Measurements from ENCODE around the gene SNX8. TPM values are rescaled to one million over a fixed set of nuclear protein-coding genes. Genes with fewer than 3 reads are reported as not detected.

SNX8 gene
- total and polyA plus RNA-seq, 2 experiments from 2014 or later, result 13.1 to 44.4 TPM

DNA sequence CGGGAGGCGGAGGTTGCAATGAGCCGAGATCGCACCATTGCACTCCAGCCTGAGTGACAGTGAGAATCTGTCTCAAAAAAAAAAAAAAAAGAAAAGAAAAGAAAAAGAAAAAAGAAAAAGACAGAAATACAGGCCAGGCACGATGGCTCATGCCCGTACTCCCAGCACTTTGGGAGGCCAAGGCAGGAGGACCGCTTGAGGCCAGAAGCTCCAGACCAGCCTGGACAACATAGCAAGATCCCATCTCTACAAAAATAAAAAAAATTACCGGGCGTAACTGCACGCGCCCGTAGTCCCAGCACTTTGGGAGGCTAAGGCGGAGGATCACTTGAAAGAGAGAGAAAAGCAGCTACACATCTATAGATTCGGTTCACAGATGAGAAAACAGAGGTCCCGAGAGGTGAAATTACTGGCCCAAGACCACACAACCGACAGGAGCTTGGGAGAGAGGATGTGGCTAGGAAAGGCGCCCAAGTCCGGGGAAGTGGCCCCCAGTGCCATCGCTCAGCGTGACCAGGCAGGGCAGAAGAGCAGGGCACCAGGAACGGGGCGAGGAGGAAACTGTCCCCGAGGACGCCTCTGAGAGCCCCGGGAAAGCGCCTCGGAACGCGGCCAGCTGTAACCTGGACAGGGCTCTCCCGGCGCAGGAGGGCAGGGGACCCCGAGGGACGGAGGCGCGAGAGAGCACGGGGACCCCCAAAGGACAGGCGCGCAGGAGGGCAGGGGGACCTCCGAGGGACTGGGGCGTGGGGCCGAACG is 612 bp downstream of the SNX8 start:
- H4K20me1 ChIP-seq (ENCODE audit: insufficient read depth), result no peaks in the 10 kb centered on the region
- H3K9me2 ChIP-seq (ENCODE audit: insufficient read depth), result no peaks in the 10 kb centered on the region
- TF ChIP-seq EZH2 (IDR thresholded peaks at IDR 0.05; ENCODE audit: insufficient read depth, poor library complexity, severe bottlenecking) (no peak), EZH2phosphoT487 (IDR thresholded peaks at IDR 0.05; ENCODE audit: insufficient read depth, low read depth) (no peak)
- H3K9ac ChIP-seq, result peak overlapping the region; percentile 87
- peak overlapping the region; percentile 25 for H3K27ac ChIP-seq
- in situ Hi-C loops (cut with MboI), result no loop called here
- peaks cover 23% of the 10 kb centered on the region for H3F3A ChIP-seq (ENCODE audit: insufficient read depth)
- H3K36me3 ChIP-seq (ENCODE audit: low read depth), result no peaks in the 10 kb centered on the region
- H3K9me3 ChIP-seq (ENCODE audit: low read depth), result no peaks in the 10 kb centered on the region
- no peaks in the 10 kb centered on the region for H3K27me3 ChIP-seq (replicated peaks; ENCODE audit: insufficient read depth)
- DNase-seq, result peak; percentile 56
- H3K4me3 ChIP-seq, result peak overlapping the region; percentile 85
- peak overlapping the region; percentile 97 for H3K4me2 ChIP-seq (ENCODE audit: unreplicated experiment)
- H2AFZ ChIP-seq, result peak overlapping the region; percentile 62
- no peaks in the 10 kb centered on the region for H3K4me1 ChIP-seq (ENCODE audit: insufficient read depth)
- 12 to 14% methylated on average over 38 of the region's 42 CpGs for WGBS, 2 experiments (ENCODE audit: low coverage in 1 of 2, low lambda C conversion rate in 2 of 2, missing lambda C conversion rate in 2 of 2)
- peaks cover 50% of the 10 kb centered on the region for H3K79me2 ChIP-seq (ENCODE audit: insufficient read depth)

DNA sequence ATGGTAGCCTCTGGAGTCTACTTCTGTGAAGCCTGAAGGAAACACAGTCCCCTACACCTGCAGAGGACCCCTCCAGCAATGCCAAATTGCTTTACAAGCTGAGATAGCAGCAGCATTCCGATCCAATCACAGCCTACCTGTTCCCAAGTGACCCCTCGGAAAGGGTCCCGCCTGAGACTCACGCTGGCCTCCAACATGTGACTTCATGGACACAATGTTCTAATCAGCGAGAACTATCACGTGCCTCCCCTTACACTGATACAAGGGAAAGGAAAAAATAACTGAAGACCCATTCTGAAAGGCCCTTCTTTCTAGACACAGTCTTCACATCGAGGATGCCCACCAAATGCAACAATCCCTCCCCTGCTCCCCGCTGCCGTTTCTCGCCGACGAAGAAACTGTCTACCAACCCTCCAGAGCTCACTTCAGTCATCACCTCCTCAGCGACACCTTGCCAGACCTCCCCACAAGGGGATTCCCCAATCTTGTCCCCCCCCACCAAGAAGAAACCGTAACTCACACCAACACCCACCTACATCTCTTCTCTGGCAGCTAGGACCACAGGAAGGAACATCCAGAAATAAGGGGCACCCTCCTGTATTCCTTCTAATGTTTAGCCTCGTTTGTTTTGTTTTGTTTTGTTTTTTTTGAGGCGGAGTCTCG is 1.8 kb downstream of the SNX8 start:
- Histone ChIP-seq H3K9ac (no peak overlapping the region), H3K4me3 (no peak overlapping the region), H3K9me2 (ENCODE audit: insufficient read depth) (no peaks in the 10 kb centered on the region), H3K27ac (no peak overlapping the region), H4K20me1 (ENCODE audit: insufficient read depth) (no peaks in the 10 kb centered on the region), H3K36me3 (ENCODE audit: low read depth) (no peaks in the 10 kb centered on the region), H3F3A (ENCODE audit: insufficient read depth) (peaks cover 23% of the 10 kb centered on the region), H2AFZ (no peak overlapping the region), H3K4me2 (ENCODE audit: unreplicated experiment) (no peak overlapping the region), H3K9me3 (ENCODE audit: low read depth) (no peaks in the 10 kb centered on the region), H3K79me2 (ENCODE audit: insufficient read depth) (peaks cover 59% of the 10 kb centered on the region), H3K4me1 (ENCODE audit: insufficient read depth) (no peaks in the 10 kb centered on the region), H3K27me3 (replicated peaks; ENCODE audit: insufficient read depth) (no peaks in the 10 kb centered on the region)
- WGBS, 2 experiments (ENCODE audit: low coverage in 1 of 2, low lambda C conversion rate in 2 of 2, missing lambda C conversion rate in 2 of 2), result 71 to 73% methylated on average over 17 of the region's 17 CpGs
- in situ Hi-C loops (cut with MboI), result no loop called here
- no peak for DNase-seq
- TF ChIP-seq EZH2phosphoT487 (IDR thresholded peaks at IDR 0.05; ENCODE audit: insufficient read depth, low read depth) (no peak), EZH2 (IDR thresholded peaks at IDR 0.05; ENCODE audit: insufficient read depth, poor library complexity, severe bottlenecking) (no peak)

DNA sequence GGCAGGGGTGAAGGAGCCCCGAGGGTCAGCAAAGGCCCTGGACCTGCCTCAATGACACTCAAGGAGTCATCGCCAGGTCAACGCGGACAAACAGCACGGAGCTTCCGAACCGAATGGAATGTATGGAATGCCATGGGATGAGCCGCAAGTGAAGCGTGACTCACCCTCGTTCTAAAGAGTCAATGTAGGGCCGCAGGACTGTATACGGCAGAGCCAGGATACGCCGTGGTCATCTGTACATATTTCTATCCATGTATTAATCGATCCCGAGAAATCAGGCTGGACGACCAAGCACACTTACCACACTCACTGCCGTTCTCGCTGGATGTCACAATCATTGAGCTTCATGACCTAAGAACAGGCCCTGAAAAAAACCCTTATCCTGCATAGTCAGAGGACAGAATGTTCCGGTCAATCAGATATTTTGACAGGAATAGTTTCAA is 4.3 kb downstream of the SNX8 start:
- DNase-seq, result no peak
- Histone ChIP-seq H3K9me2 (ENCODE audit: insufficient read depth) (no peaks in the 10 kb centered on the region), H2AFZ (no peak overlapping the region), H3K4me2 (ENCODE audit: unreplicated experiment) (no peak overlapping the region), H3K4me3 (no peak overlapping the region), H4K20me1 (ENCODE audit: insufficient read depth) (no peaks in the 10 kb centered on the region), H3K79me2 (ENCODE audit: insufficient read depth) (peaks cover 83% of the 10 kb centered on the region), H3K36me3 (ENCODE audit: low read depth) (no peaks in the 10 kb centered on the region), H3K27ac (no peak overlapping the region), H3K4me1 (ENCODE audit: insufficient read depth) (no peaks in the 10 kb centered on the region), H3K9ac (no peak overlapping the region), H3K27me3 (replicated peaks; ENCODE audit: insufficient read depth) (no peaks in the 10 kb centered on the region), H3K9me3 (ENCODE audit: low read depth) (no peaks in the 10 kb centered on the region), H3F3A (ENCODE audit: insufficient read depth) (peaks cover 4% of the 10 kb centered on the region)
- WGBS, 2 experiments (ENCODE audit: low coverage in 1 of 2, low lambda C conversion rate in 2 of 2, missing lambda C conversion rate in 2 of 2), result 86% methylated on average over 20 of the region's 20 CpGs
- in situ Hi-C loops (cut with MboI), result no loop called here
- TF ChIP-seq EZH2 (IDR thresholded peaks at IDR 0.05; ENCODE audit: insufficient read depth, poor library complexity, severe bottlenecking), result no peak
- no peak for TF ChIP-seq EZH2phosphoT487 (IDR thresholded peaks at IDR 0.05; ENCODE audit: insufficient read depth, low read depth)

DNA sequence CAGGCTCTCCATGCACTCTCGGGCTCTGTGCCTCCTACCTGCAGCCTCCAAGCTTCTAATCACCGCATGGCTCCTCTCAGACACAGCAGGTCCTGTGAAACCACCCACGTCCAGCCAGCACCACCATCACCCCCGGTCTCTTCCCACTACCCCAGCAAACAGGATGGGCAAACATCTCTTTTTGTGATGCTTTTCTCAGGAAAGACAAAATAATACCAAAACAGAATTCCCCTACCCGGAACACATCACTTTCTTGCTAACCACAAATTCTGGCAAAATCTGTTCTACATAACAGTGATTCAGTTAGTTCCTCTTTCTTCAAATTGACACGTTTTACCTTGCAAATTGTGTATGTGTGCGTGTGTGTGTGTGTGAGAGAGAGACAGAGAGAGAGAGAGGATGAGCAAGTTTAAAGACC is 6.5 kb downstream of the SNX8 start:
- WGBS, 2 experiments (ENCODE audit: low coverage in 1 of 2, low lambda C conversion rate in 2 of 2, missing lambda C conversion rate in 2 of 2), result 77 to 80% methylated on average over 5 to 7 of the region's 7 CpGs
- H3K27ac ChIP-seq, result no peak overlapping the region
- H3K79me2 ChIP-seq (ENCODE audit: insufficient read depth), result peaks cover 77% of the 10 kb centered on the region
- H4K20me1 ChIP-seq (ENCODE audit: insufficient read depth), result no peaks in the 10 kb centered on the region
- TF ChIP-seq EZH2phosphoT487 (IDR thresholded peaks at IDR 0.05; ENCODE audit: insufficient read depth, low read depth) (no peak), EZH2 (IDR thresholded peaks at IDR 0.05; ENCODE audit: insufficient read depth, poor library complexity, severe bottlenecking) (no peak)
- no peak overlapping the region for H2AFZ ChIP-seq
- H3K27me3 ChIP-seq (replicated peaks; ENCODE audit: insufficient read depth), result no peaks in the 10 kb centered on the region
- H3K4me2 ChIP-seq (ENCODE audit: unreplicated experiment), result no peak overlapping the region
- no peak overlapping the region for H3K9ac ChIP-seq
- H3K9me2 ChIP-seq (ENCODE audit: insufficient read depth), result no peaks in the 10 kb centered on the region
- no peak overlapping the region for H3K4me3 ChIP-seq
- no peak for DNase-seq
- in situ Hi-C loops (cut with MboI), result no loop called here
- no peaks in the 10 kb centered on the region for H3K36me3 ChIP-seq (ENCODE audit: low read depth)
- no peaks in the 10 kb centered on the region for H3K4me1 ChIP-seq (ENCODE audit: insufficient read depth)
- no peaks in the 10 kb centered on the region for H3K9me3 ChIP-seq (ENCODE audit: low read depth)
- no peaks in the 10 kb centered on the region for H3F3A ChIP-seq (ENCODE audit: insufficient read depth)
